Measurements from ENCODE around the gene ZFP2. TPM values are rescaled to one million over a fixed set of nuclear protein-coding genes. Genes with fewer than 3 reads are reported as not detected.

ZFP2 gene
- total RNA-seq: 0.20 and 0.37 TPM in 2 replicates

DNA sequence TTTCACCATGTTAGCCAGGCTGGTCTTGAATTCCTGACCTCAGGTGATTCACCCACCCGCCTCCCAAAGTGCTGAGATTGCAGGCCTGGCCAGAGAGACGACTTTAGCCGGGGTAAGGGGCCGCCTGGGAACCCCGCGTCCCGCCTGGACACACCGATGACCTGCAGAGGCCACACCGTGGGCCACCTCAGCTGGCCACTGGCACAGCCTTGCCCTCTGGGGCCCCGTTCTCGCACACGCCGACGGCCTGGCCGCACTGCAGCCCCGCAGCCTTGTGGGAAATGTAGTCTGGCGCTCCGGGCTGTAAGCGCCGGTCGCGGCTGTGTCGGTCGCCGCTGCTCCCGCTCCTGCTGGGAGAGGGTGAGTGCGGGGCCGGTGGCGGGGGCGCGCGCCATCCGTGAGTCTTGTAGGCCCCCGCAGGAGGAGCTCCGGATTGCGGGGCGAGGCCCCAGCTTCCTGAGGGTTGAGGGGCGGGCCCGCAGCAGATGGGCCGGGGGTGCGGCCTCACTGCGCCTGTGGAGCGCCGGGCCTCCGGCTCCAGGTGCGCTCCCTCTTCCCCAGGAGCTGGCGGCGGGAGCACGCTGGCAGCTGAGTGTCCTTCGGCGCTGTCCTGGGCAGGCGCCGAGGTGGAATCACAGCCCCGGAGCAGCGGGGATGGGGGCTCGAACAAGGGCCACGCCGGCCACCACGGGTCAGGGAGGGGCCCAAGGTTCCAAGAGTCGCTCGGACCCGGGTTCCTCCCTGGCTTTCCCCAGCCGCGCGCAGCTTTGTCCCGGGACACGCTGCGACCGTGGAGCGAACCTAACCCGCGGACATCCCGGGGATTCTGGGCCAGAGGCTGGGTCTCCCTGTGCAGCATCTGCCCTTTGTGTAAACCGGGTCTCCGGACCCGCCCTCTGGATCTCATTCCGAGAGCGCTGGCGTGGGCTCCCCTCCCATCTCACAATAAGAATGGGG, at the start of gene ZFP2:
Gene ZFP2 (plus strand): TSS at position 299 of the 957 bp plus-strand sequence. CDS start 35,401 bp downstream, outside the sequence.

DNA sequence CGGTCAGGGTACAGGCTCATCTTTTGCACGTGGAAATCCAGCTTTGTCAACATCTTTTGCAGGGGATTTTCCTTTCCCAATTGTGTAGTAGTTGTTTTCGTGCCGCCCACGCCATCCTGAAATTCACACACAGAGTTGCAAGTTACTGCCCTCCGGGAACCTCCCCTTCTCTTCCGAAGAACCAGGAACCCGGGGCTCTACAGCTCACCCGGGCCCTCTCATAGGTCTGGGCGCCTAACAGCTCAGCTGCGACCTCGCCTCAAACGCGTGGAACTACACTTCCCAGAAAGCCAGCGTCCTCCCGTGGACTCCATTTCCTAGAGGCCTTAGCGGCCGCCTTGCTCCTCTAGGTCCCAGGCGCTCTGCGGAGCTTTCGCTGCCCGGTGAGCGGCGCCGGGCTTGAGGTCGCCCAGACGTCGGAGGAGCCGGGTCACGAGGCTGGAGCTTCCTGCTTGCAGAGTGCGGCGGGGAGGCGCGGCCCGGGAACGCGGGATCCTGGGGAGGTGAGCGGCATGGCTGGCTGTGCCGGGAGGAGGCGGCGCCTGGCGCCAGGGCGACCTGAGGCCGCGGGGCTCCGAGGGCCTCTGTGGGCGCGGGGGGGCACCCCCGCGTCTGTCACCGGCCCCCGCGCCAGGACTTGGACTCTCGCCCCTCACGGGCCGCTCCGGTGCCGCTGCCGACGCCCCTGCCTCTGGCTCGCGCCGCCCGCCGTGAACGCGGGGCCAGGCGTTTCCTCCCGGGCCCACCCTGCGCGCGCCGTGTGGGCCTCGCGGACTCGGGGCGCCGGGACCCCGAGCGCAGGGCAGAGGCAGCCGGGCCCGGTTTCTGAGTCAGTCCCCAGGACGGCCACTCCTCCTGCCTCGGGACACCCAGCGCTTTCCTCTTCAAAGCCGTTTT, 35.8 kb upstream of the ZFP2 start, which contains the start of gene ZNF354B:
Gene ZNF354B (plus strand): TSS at position 329 of the 897 bp plus-strand sequence. CDS start 1,095 bp downstream, outside the sequence.

DNA sequence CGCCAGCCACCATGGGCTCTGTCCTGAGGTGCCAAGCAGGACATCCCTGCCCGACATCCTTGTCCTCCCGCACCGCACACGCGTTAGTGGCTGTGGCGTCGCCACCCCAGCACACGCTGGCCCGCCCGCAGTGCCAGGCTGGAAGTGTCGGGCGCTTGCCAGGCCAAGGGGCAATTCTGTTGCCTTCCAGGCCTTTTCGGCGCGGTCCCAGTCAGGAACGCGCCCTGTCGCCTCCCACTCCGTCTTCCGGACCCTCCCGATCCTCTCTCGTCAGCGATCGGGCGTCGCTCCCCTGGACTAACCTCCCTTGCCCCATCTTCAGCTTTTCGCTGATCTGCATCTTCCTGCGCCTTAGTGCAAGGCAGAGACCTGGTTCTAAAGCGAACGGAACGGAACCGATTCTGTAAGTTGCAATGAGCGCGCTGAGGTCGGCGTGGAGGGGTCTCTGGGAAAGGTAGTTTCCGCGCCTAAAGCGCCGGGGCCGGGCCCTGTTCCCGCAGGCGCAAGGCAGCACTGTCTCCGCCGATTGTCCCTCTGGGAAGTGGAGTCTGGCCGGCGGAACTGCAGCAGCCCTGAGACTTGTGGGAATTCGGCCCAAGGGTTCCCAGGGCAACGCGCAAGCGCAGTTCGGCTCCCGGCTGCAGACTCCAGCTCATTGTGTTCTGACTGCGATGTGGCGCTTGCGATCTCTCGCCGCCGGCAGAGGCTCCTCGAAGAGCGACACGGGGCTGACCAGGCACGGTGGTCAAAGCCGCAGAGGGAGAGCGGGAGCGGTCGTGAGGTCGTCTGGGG, 45.1 kb downstream of the ZFP2 start, which contains the start of gene ZNF454:
Gene ZNF454 (plus strand): TSS at position 630 of the 792 bp plus-strand sequence. CDS start 1,594 bp downstream, outside the sequence.

Other genes with a start within 250 kb of the ZFP2 start
- 7.3 and 12.7 TPM in 2 replicates for gene ZNF354A, start 165.3 kb upstream of the ZFP2 start, total RNA-seq
- gene ZNF354B, start 36.0 kb upstream of the ZFP2 start, total RNA-seq: 9.6 and 11.1 TPM in 2 replicates
- gene ZNF454, start 45.3 kb downstream of the ZFP2 start, total RNA-seq: 0.78 and 1.8 TPM in 2 replicates
- not detected in 2 replicates for gene GRM6, start 99.4 kb downstream of the ZFP2 start, total RNA-seq
- 2.9 and 3.9 TPM in 2 replicates for gene ZNF879, start 127.9 kb downstream of the ZFP2 start, total RNA-seq
- gene ZNF354C, start 164.5 kb downstream of the ZFP2 start, total RNA-seq: 6.2 and 6.6 TPM in 2 replicates

All from subcutaneous preadipocyte (primary cell).